ENCODE measurements around the gene SOCS6.

Gene SOCS6

GRCh38 chr18:70289351-70290312 is 787 bp downstream of the SOCS6 start:
- peak; percentile 21 for DNase-seq

- no peak for DNase-seq
Observed at GRCh38 chr18:70290482-70291294, 1.8 kb downstream of the SOCS6 start.

- no peak for DNase-seq
Observed at GRCh38 chr18:70291295-70291574, 2.4 kb downstream of the SOCS6 start.

GRCh38 chr18:70292628-70293027 is 3.8 kb downstream of the SOCS6 start:
- no peak for DNase-seq

GRCh38 chr18:70293166-70293565 is 4.3 kb downstream of the SOCS6 start:
- no peak for DNase-seq

- no peak for DNase-seq
Observed at GRCh38 chr18:70294471-70295191, 5.8 kb downstream of the SOCS6 start.

- DNase-seq, result no peak
Observed at GRCh38 chr18:70295192-70296188, 6.6 kb downstream of the SOCS6 start.

GRCh38 chr18:70296289-70296688 is 7.4 kb downstream of the SOCS6 start:
- DNase-seq, result no peak

GRCh38 chr18:70296781-70297180 is 7.9 kb downstream of the SOCS6 start:
- no peak for DNase-seq

GRCh38 chr18:70299393-70299792 is 10.5 kb downstream of the SOCS6 start:
- DNase-seq, result no peak

GRCh38 chr18:70301667-70302066 is 12.8 kb downstream of the SOCS6 start:
- DNase-seq, result no peak

- no peak for DNase-seq
Observed at GRCh38 chr18:70308555-70309294, 19.9 kb downstream of the SOCS6 start.

GRCh38 chr18:70310560-70311320 is 21.9 kb downstream of the SOCS6 start:
- DNase-seq, result no peak

- no peak for DNase-seq
Observed at GRCh38 chr18:70311726-70312125, 22.9 kb downstream of the SOCS6 start.

GRCh38 chr18:70313640-70314039 is 24.8 kb downstream of the SOCS6 start:
- no peak for DNase-seq

- DNase-seq, result no peak
Observed at GRCh38 chr18:70314151-70314782, 25.4 kb downstream of the SOCS6 start.

- no peak for DNase-seq
Observed at GRCh38 chr18:70319187-70319586, 30.3 kb downstream of the SOCS6 start.

- DNase-seq, result no peak
Observed at GRCh38 chr18:70321616-70322015, 32.8 kb downstream of the SOCS6 start.

GRCh38 chr18:70322385-70322784 is 33.5 kb downstream of the SOCS6 start:
- DNase-seq, result no peak

GRCh38 chr18:70322928-70323327 is 34.1 kb downstream of the SOCS6 start:
- DNase-seq, result no peak
